IPS DF 6.9 (cell line): ENCODE data around the gene TRABD.
"Not testable (repeated sequence)": the region's sequence is repeated elsewhere in the genome, so short reads cannot be mapped to it uniquely, and the experiment has no call there.

Experiments
- DNase-seq: peaks from one replicate; pipeline ENCODE4 v3.0.0-alpha.2; 2013; ENCODE audit warnings: low read depth, low spot score
- H3K27ac ChIP-seq: one replicate; pipeline ENCODE4 v1.5.1; 2013; ENCODE audit warnings: low read length, control low read depth
- H3K27me3 ChIP-seq: 2 replicates; pipeline ENCODE4 v1.6.1; 2013; ENCODE audit warnings: mild to moderate bottlenecking, low read length; ENCODE audit not compliant: control insufficient read depth, insufficient read depth
- H3K36me3 ChIP-seq: 2 replicates; pipeline ENCODE4 v1.6.1; 2013; ENCODE audit warnings: low read length; ENCODE audit not compliant: control insufficient read depth, insufficient read depth
- H3K4me1 ChIP-seq: 2 replicates; pipeline ENCODE4 v1.6.1; 2013; ENCODE audit warnings: low read length; ENCODE audit not compliant: control insufficient read depth, insufficient read depth
- H3K4me3 ChIP-seq: 2 replicates; pipeline ENCODE4 v1.5.1; 2013; ENCODE audit warnings: mild to moderate bottlenecking, low read length
- H3K9me3 ChIP-seq: 2 replicates; pipeline ENCODE4 v1.6.1; 2013; ENCODE audit warnings: low read length, inconsistent platforms; ENCODE audit not compliant: control insufficient read depth, insufficient read depth
- WGBS: extraction: QIAGEN DNeasy Blood & Tissue Kit; methylation state at CpG from one replicate; pipeline ENCODE4 v1.1.7; 2013; ENCODE audit warnings: mixed read lengths, missing lambda C conversion rate; ENCODE audit not compliant: insufficient read length, insufficient coverage; 5-methylcytosine and 5-hydroxymethylcytosine counted together

TRABD gene

DNA sequence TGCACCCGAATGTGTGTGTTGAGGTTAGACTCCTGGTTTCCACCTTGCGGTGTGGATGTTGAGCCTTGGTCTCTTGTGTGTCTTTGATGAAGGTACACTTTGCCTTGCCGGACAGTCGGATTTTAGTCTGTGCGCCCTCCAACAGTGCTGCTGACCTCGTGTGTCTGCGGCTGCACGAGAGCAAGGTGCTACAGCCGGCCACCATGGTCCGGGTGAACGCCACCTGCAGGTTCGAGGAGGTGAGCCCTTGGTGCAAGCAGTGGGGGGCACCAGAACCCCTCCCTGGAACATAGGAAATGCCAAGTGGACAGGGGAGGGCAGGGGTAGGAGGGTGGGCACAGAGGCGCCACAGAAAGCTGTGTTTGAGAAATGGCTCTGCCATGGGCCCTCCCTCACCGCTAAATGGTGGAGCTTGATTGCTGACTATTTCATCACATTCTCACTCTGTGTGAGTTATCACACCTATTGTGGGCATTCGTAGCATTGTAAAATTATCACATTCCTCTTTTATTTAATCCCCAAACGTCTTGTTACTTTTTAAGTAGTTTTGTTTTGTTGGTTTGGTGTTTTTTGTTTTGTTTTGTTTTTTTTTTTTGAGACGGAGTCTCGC, 41.6 kb upstream of the TRABD start:
- no peaks in the 10 kb centered on the region for H3K4me1 ChIP-seq
- no peaks in the 10 kb centered on the region for H3K9me3 ChIP-seq
- H3K4me3 ChIP-seq = no peak overlapping the region
- H3K27ac ChIP-seq = no peak overlapping the region
- no peak for DNase-seq
- H3K36me3 ChIP-seq = no peaks in the 10 kb centered on the region
- no peaks in the 10 kb centered on the region for H3K27me3 ChIP-seq
- no CpG with 5 or more reads among the region's 18 CpGs for WGBS

DNA sequence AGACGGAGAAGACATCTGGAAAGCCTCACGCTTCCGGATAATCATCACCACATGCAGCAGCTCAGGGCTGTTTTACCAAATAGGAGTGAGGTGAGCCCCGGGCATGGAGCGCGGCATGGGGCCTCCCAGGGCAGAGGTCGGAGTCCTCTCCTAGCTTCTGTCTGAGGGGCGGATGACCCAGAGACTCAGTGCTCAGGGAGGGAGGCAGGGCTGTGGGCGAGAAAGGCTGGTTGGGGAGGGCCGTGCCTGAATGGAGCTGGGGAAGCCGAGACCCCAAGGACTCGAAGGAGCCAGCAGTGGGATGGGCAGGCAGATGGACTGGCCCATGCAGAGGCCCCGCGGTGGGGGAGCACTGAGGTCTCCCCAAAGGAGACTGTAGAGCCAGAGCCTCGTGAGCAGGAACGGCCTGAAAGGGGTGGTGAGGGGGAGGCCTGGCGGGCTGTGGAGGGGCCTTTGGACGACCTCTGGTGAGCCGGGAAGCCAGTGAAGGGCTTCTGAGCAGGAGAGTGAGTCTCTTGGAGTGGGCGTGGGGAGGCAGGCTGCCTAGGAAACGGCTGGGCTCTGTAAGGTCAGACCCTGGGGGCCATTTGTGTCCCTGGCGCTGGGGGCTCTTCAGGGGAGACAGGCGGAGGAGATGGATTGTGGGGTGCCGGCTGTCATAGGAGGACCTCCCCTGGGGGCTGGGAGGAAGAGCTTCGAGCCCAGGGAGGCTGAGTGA, 39.8 kb upstream of the TRABD start:
- DNase-seq = no peak
- Histone ChIP-seq H3K27me3 (no peaks in the 10 kb centered on the region), H3K36me3 (no peaks in the 10 kb centered on the region), H3K9me3 (no peaks in the 10 kb centered on the region), H3K4me3 (no peak overlapping the region), H3K4me1 (no peaks in the 10 kb centered on the region), H3K27ac (no peak overlapping the region)
- WGBS = no CpG with 5 or more reads among the region's 25 CpGs

DNA sequence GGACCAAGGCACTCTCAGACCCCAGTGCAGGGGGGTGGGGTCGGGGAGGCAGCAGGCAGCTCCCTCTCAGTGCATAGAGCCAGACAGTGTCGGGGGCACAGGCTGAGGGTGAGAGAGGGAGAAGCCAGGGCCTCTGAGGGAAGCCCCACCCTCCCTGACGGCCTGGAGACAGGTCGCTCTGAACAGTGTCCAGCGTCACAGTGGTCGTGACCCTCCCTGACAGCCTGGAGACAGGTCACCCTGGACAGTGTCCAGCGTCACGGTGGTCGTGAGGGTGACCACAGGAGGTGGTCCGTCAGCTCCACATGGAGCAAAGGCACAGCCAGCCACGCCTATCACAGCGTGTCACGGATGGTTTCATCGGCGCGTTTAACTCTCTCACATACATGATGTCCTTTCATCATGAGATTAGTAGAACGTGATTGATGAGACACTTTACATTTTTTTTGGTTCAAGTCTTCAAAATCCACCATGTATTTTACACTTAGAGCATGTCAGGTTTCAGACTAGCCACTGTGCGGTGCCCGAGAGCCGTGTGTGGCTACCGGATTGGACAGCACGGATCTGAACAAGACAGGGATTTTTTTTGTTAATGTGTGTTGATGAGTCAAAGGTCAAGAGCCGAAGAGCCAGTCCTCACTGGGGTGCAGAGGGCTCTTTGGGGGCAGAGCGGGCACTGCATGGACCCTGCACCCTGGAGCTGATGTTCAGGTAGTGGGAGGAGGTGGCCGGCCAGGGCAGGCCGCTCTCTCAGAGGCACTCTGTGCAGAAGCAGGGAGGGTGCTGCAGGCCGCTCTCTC, 39.1 kb upstream of the TRABD start:
- H3K9me3 ChIP-seq = no peaks in the 10 kb centered on the region
- no CpG with 5 or more reads among the region's 27 CpGs for WGBS
- H3K27me3 ChIP-seq = no peaks in the 10 kb centered on the region
- no peaks in the 10 kb centered on the region; the same call in 1 of the 2 replicates for H3K4me1 ChIP-seq
- H3K36me3 ChIP-seq = no peaks in the 10 kb centered on the region
- no peak overlapping the region for H3K27ac ChIP-seq
- no peak overlapping the region for H3K4me3 ChIP-seq
- DNase-seq = no peak

DNA sequence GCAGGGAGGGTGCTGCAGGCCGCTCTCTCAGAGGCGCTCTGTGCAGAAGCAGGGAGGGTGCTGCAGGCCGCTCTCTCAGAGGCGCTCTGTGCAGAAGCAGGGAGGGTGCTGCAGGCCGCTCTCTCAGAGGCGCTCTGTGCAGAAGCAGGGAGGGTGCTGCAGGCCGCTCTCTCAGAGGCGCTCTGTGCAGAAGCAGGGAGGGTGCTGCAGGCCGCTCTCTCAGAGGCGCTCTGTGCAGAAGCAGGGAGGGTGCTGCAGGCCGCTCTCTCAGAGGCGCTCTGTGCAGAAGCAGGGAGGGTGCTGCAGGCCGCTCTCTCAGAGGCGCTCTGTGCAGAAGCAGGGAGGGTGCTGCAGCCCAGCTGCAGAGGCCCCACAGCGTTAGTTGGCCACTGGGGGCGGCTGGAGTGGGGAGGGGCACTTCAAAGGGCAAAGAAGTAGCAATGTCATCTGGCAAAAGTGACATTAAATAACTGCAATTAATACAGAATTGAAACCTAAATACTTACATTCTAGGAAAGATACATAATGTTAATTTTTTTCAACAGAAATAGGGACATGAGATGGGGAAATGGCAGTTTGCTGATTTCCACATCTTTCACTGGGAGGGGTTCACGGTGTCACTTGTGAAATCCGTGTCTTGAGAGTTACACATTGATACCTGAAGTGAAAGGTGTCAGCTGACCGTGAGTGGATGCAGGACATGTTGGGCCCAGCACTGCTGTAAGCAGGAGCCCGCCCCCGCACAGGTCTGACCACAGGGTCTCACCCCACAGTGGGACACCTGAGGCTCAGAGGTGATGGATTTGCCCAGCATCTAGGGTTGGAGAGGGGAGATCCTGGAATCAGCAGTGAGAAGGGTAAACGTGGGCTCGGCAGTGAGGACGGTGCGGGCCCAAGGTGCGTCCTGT, 38.2 kb upstream of the TRABD start:
- WGBS = no CpG with 5 or more reads among the region's 26 CpGs
- not testable (repeated sequence) for DNase-seq, H3K9me3 ChIP-seq, H3K4me3 ChIP-seq, H3K4me1 ChIP-seq, H3K27ac ChIP-seq, H3K27me3 ChIP-seq, H3K36me3 ChIP-seq

DNA sequence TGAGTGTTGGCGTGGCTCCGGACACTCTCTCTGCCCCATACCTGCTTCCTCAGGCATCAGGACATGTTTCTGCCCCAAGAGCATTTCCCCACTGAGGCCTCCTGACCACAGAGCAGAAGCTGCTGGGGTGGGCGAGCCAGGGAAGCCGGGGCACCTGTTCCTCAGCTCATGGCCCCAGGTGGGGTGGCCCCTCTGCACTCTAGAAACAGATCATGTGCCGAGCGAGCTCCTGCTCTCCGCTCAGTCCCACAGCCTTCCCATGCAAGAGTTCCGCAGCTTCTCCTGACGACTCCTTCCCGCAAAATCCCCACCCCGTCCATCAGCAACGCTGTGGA, 37.6 kb upstream of the TRABD start:
- Histone ChIP-seq H3K27me3 (no peaks in the 10 kb centered on the region), H3K4me1 (no peaks in the 10 kb centered on the region; the same call in 1 of the 2 replicates), H3K9me3 (no peaks in the 10 kb centered on the region), H3K4me3 (no peak overlapping the region), H3K36me3 (no peaks in the 10 kb centered on the region), H3K27ac (no peak overlapping the region)
- DNase-seq = no peak
- WGBS = no CpG with 5 or more reads among the region's 12 CpGs

DNA sequence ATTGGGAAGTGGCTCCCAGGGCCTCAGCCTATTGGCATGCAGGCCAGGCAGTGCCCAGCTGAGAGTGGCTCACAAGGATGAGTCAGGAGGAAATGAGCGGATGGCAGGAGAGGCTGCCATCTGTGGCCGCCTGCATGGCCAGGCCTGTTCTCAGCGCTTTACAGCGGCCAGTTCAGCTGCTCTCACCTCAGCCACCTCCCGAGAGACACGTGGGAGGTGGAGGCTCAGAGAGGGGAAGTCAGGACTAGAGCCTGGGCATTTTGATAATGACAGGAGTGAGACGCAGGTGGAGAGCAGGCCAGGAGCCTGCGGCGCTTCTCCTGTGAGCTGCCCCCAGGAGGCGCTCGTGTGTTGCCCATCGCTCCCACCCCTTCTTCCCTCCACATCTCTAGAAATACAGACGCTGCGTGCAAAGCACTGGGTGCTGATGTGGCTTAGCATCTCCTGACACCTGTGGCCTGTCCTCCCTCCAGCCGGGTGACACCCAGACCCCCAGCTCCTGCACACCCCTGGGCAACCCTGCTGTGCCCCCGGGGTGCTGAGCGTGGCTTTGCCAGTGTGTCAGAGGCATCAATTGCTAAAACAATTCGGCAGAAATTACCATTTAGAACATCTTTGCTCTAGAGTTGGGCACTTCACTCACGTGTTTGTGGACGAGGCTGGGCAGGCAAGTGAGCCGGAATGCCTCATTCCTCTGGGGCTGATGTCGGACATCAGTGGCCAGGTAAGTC, 36.6 kb upstream of the TRABD start:
- peak; percentile 39 for DNase-seq
- Histone ChIP-seq H3K27ac (no peak overlapping the region), H3K9me3 (no peaks in the 10 kb centered on the region), H3K4me1 (no peaks in the 10 kb centered on the region; the same call in 1 of the 2 replicates), H3K27me3 (no peaks in the 10 kb centered on the region), H3K36me3 (no peaks in the 10 kb centered on the region), H3K4me3 (no peak overlapping the region)
- no CpG with 5 or more reads among the region's 22 CpGs for WGBS

DNA sequence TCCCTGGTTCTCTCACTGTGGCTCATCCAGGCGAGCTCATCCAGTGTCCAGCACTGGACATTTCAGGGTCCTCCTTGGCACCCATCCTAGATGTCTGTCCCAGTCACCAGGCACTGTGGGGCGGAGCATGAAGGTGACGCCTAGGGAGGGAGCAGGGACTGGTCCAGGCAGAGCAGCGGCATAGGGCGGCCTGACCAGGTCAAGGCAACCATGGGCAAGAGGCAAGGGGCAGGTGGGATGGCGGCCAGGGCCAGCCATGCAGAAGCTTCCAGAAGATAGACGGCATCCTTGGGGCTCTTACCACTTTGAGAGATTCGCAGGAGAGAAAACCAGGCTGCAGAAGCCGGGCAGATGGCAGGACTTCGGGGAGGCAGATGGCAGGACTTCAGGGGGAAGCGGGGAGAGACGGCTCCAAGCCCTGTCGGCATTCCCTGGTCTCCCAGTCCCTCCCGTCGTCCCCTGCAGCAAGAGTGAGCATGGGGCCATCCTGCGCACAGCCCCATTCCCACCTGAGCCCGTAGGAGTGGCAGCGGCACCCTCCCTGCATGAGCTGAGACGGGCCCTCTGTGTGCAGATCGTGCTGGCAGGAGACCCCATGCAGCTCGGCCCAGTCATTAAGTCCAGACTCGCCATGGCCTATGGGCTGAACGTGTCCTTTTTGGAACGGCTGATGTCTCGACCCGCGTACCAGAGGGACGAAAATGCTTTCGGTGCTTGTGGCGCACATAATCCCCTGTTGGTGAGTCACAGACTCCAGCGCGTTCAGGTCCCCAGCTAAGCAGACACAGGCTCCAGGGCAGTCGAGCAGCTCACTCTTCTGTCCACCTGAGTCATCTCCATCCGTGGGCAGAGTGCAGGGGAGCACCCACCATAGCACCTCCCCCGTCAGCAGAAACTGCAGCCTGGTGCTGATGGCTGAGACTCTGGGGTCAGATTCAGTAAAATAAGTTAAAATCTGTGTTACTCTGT, 35.3 kb upstream of the TRABD start:
- Histone ChIP-seq H3K4me1 (no peaks in the 10 kb centered on the region; the same call in 1 of the 2 replicates), H3K27ac (no peak overlapping the region), H3K4me3 (no peak overlapping the region), H3K9me3 (no peaks in the 10 kb centered on the region), H3K36me3 (no peaks in the 10 kb centered on the region), H3K27me3 (no peaks in the 10 kb centered on the region)
- no CpG with 5 or more reads among the region's 35 CpGs for WGBS
- DNase-seq = no peak

DNA sequence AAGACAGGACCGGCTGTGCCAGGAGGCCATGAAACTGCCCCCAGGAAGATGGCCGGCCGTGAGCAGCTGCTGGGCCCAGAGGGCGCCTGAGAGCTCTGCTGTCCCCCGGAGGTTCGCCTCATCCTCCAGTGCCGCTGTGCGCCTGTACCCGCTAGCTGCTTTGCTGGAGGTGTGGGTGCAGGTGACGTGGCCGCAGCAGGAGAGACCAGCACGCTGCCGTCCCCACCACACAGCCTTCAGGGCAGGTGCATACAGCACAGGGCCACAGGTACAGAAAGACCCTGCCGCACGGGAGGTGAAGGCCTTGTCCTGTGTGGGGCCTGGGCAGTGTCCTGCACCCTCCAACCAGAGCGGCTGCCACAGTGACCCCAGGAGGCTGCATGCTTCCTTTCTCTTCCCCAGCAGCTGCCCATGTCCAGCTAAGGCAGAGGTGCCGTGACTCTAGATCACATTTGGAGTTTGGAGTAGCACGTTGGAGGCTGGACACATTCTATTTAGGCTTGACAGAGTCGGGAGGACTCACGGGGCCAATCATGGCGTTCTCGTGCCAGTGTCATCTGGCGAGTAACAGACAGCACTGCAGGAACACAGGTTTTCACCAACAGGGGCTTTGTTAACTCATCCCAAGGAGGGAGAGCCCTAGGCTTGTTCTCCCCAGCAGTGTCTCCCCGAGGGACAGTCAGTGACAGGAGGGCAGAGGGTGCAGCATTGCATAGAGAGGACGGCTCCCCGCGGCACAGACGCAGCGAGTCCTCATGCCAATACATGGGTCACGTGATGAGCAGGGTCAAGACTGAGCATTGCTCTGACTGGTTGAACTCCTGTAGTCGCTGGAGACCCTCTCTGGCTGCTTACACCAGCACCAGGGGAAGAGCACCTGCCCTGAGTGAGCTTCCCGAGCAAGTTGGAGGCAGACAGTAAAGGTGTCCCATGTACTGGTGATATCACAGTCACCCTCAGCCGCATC, 33.9 kb upstream of the TRABD start:
- WGBS = no CpG with 5 or more reads among the region's 33 CpGs
- no peak overlapping the region for H3K4me3 ChIP-seq
- no peaks in the 10 kb centered on the region for H3K27me3 ChIP-seq
- no peaks in the 10 kb centered on the region for H3K36me3 ChIP-seq
- DNase-seq = no peak
- H3K9me3 ChIP-seq = no peaks in the 10 kb centered on the region
- H3K27ac ChIP-seq = no peak overlapping the region
- no peaks in the 10 kb centered on the region; the same call in 1 of the 2 replicates for H3K4me1 ChIP-seq
